ENCODE measurements around the gene GPSM1.

The GPSM1 gene

GRCh38 chr9:136326061-136326760, 1.1 kb upstream of the GPSM1 start:
- no peak overlapping the region for H3K27ac ChIP-seq (replicated peaks)
- H3K27me3 ChIP-seq (ENCODE audit: insufficient read depth, poor library complexity, severe bottlenecking), result peaks cover 21% of the 10 kb centered on the region
- no peak overlapping the region for H3K4me3 ChIP-seq (replicated peaks; ENCODE audit: insufficient read depth, low read length)
- no peak for DNase-seq (ENCODE audit: low read depth in 1 of 2, low spot score in 1 of 2)
- no peak for TF ChIP-seq GABPA (IDR thresholded peaks at IDR 0.05; ENCODE audit: low read depth)
- no peak for TF ChIP-seq POLR2AphosphoS5 (IDR thresholded peaks at IDR 0.05; ENCODE audit: low read depth)
- TF ChIP-seq, protein P1, sequence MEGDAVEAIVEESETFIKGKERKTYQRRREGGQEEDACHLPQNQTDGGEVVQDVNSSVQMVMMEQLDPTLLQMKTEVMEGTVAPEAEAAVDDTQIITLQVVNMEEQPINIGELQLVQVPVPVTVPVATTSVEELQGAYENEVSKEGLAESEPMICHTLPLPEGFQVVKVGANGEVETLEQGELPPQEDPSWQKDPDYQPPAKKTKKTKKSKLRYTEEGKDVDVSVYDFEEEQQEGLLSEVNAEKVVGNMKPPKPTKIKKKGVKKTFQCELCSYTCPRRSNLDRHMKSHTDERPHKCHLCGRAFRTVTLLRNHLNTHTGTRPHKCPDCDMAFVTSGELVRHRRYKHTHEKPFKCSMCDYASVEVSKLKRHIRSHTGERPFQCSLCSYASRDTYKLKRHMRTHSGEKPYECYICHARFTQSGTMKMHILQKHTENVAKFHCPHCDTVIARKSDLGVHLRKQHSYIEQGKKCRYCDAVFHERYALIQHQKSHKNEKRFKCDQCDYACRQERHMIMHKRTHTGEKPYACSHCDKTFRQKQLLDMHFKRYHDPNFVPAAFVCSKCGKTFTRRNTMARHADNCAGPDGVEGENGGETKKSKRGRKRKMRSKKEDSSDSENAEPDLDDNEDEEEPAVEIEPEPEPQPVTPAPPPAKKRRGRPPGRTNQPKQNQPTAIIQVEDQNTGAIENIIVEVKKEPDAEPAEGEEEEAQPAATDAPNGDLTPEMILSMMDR (IDR thresholded peaks at IDR 0.05; ENCODE audit: insufficient read depth, low read length), result no peak
- TF ChIP-seq, protein P2, sequence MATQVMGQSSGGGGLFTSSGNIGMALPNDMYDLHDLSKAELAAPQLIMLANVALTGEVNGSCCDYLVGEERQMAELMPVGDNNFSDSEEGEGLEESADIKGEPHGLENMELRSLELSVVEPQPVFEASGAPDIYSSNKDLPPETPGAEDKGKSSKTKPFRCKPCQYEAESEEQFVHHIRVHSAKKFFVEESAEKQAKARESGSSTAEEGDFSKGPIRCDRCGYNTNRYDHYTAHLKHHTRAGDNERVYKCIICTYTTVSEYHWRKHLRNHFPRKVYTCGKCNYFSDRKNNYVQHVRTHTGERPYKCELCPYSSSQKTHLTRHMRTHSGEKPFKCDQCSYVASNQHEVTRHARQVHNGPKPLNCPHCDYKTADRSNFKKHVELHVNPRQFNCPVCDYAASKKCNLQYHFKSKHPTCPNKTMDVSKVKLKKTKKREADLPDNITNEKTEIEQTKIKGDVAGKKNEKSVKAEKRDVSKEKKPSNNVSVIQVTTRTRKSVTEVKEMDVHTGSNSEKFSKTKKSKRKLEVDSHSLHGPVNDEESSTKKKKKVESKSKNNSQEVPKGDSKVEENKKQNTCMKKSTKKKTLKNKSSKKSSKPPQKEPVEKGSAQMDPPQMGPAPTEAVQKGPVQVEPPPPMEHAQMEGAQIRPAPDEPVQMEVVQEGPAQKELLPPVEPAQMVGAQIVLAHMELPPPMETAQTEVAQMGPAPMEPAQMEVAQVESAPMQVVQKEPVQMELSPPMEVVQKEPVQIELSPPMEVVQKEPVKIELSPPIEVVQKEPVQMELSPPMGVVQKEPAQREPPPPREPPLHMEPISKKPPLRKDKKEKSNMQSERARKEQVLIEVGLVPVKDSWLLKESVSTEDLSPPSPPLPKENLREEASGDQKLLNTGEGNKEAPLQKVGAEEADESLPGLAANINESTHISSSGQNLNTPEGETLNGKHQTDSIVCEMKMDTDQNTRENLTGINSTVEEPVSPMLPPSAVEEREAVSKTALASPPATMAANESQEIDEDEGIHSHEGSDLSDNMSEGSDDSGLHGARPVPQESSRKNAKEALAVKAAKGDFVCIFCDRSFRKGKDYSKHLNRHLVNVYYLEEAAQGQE (IDR thresholded peaks at IDR 0.05; ENCODE audit: insufficient replicate concordance, low read depth), result no peak
- TF ChIP-seq SPI1 (IDR thresholded peaks at IDR 0.05; ENCODE audit: borderline replicate concordance, low read depth), result no peak

GRCh38 chr9:136326761-136327303, 507 bp upstream of the GPSM1 start:
- no peak overlapping the region for H3K4me3 ChIP-seq (replicated peaks; ENCODE audit: insufficient read depth, low read length)

GRCh38 chr9:136328011-136328621, 777 bp downstream of the GPSM1 start:
- peaks cover 14% of the 10 kb centered on the region for H3K27me3 ChIP-seq (ENCODE audit: insufficient read depth, poor library complexity, severe bottlenecking)
- no peak overlapping the region for H3K27ac ChIP-seq (replicated peaks)
- no peak for DNase-seq (ENCODE audit: low read depth in 1 of 2, low spot score in 1 of 2)
- TF ChIP-seq, protein P2 (IDR thresholded peaks at IDR 0.05; ENCODE audit: insufficient replicate concordance, low read depth), result no peak
- TF ChIP-seq, protein P1 (IDR thresholded peaks at IDR 0.05; ENCODE audit: insufficient read depth, low read length), result no peak
- no peak for TF ChIP-seq SPI1 (IDR thresholded peaks at IDR 0.05; ENCODE audit: borderline replicate concordance, low read depth)
- no peak for TF ChIP-seq GABPA (IDR thresholded peaks at IDR 0.05; ENCODE audit: low read depth)
- no peak for TF ChIP-seq POLR2AphosphoS5 (IDR thresholded peaks at IDR 0.05; ENCODE audit: low read depth)
- no peak overlapping the region for H3K4me3 ChIP-seq (replicated peaks; ENCODE audit: insufficient read depth, low read length)

More at GRCh38 chr9:136326761-136327303, 507 bp upstream of the GPSM1 start:
- peaks cover 21% of the 10 kb centered on the region for H3K27me3 ChIP-seq (ENCODE audit: insufficient read depth, poor library complexity, severe bottlenecking)
- no peak overlapping the region for H3K27ac ChIP-seq (replicated peaks)
- no peak for DNase-seq (ENCODE audit: low read depth in 1 of 2, low spot score in 1 of 2)
- TF ChIP-seq, protein P2 (IDR thresholded peaks at IDR 0.05; ENCODE audit: insufficient replicate concordance, low read depth), result no peak
- TF ChIP-seq SPI1 (IDR thresholded peaks at IDR 0.05; ENCODE audit: borderline replicate concordance, low read depth) (no peak), POLR2AphosphoS5 (IDR thresholded peaks at IDR 0.05; ENCODE audit: low read depth) (no peak)

All from HL-60 (cell line).